Activated gamma-delta T cell treated with anti-CD3 and anti-CD28 coated beads, Interleukin-2, amount 50 U/mL, for 16 hours (primary cell): ENCODE data around the gene EGLN3.
"Not testable (repeated sequence)": the region's sequence is repeated elsewhere in the genome, so short reads cannot be mapped to it uniquely, and the experiment has no call there.

Experiments used
- DNase-seq: peaks from one replicate; pipeline ENCODE4 v3.0.0-alpha.2; 2020; ENCODE audit warnings: low read depth

EGLN3 gene

GRCh38 chr14:33934938-33935337 lies 15.9 kb downstream of the EGLN3 start:
- no peak for DNase-seq

- no peak for DNase-seq
Observed at GRCh38 chr14:33934043-33934750, 16.7 kb downstream of the EGLN3 start.

- no peak for DNase-seq
Observed at GRCh38 chr14:33933386-33933933, 17.4 kb downstream of the EGLN3 start.

GRCh38 chr14:33932576-33933345 lies 18.1 kb downstream of the EGLN3 start:
- DNase-seq, result no peak

DNA sequence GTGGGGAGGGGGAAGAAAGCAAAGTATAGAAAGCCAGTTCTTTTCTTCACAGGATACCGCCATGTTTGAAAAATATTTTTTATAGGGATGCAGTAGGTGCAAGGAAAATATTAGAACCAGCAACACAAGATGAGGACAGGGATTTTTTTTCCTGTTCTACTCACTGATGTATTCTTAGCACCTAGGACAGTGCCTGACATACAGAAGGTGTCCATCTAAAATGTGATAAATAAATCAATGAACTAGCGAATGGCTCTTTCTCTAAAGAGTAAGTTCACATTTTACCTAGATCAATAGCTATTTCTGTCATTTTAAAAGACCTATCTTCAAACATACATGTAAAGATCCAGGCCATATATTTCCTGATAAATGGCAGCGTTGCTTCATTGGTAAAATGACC lies 18.8 kb downstream of the EGLN3 start:
- DNase-seq, result no peak

DNA sequence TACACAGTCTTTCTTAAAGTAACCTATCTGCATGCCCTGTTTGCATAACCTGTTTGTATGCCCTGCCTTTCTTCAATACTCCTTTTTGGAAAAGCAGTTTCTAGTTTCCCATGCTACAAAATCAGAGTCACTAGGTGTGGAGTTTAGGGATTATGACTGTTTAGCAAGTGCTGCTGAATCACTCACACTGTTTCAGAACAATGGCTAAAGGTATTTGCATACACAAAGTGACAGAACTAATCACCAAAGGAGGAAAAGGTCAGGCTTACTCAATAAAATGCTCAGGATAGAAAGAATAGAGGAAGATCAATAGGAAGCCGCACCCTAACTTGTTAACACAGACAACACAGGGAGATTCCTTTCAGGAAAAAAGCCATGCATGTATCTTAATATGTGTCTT lies 19.4 kb downstream of the EGLN3 start:
- DNase-seq, result no peak

GRCh38 chr14:33930439-33930838 lies 20.4 kb downstream of the EGLN3 start:
- DNase-seq, result no peak

- DNase-seq, result no peak
Observed at GRCh38 chr14:33929799-33930408, 21.0 kb downstream of the EGLN3 start.

DNA sequence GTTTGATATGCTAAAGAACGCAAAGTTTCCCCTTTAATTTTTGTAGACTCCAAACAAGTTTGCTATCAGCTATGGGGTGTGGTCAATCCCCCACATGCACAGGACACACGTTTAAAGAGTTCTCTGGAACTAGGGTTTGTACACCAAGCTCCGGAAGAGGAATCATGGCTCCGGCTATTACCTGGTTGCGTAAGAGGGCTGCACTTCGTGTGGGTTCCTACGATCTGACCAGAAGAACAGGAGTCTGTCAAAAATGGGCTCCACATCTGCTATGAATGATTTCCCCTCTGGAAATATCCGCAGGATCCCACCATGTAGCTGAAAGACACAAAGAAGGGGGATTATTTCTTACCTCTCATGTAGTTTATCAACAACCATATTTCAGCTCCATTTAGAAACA lies 22.0 kb downstream of the EGLN3 start:
- no peak for DNase-seq

DNA sequence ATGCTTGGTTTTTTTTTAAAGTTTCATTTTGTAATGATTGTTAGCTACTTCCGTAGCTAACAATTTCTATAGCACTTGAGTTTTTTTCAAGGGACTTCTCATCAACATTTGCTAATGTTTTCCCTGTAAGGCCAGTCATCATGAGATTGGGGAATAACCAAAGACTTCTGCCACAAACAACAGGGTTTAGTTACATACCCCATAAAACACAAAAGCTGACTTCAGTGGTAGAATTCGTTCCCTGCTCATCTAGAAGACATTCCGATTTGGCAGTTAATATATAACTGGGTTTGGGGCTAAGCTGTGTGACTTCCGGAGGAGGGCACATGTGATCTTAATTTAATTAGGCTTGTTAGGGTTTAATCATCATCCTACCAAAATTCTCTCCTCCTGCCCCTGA lies 22.9 kb downstream of the EGLN3 start:
- no peak for DNase-seq

GRCh38 chr14:33926967-33927366 lies 23.9 kb downstream of the EGLN3 start:
- DNase-seq, result not testable (repeated sequence)

GRCh38 chr14:33925946-33926345 lies 24.9 kb downstream of the EGLN3 start:
- no peak for DNase-seq

- no peak for DNase-seq
Observed at GRCh38 chr14:33925235-33925634, 25.6 kb downstream of the EGLN3 start.

GRCh38 chr14:33924566-33925100 lies 26.2 kb downstream of the EGLN3 start:
- DNase-seq, result no peak

DNA sequence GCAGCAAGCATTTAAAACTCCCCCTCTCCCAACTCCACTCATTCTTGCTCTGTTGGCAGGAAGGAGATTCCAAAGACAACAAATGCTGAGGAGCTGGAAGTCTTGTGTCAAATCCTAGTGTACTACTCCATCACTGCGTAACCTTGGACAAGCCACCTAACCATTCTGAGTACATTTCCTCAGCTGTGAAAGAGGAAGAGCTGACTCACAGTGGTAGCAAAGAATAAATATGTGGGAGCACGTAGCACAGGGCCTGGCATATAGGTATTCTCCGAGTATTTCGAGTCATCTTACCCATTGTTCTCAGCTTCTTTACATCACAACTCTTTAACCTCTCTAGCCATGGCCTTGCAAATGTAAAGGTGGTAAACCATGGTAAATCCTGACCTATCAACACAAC lies 28.7 kb downstream of the EGLN3 start:
- no peak for DNase-seq

GRCh38 chr14:33918256-33918655 lies 32.6 kb downstream of the EGLN3 start:
- no peak for DNase-seq

DNA sequence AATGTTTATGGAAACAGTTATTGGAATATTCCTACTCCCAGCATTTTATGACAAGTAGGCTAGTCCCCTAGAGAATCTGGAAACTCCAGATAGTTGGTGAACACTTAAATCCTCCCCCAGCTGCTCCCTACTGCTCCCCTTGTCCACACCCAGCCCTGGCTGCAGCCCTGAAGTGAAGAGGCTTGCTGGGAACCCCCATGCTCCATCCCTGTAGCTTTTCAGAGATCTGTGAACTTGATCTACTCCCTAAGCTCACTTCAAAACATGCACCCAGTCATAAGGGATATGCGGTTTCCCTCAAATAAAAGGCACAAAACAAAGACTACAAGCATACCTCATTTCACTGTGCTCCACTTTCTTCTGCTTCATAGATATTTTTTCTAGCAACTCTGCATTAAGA lies 33.2 kb downstream of the EGLN3 start:
- no peak for DNase-seq

DNA sequence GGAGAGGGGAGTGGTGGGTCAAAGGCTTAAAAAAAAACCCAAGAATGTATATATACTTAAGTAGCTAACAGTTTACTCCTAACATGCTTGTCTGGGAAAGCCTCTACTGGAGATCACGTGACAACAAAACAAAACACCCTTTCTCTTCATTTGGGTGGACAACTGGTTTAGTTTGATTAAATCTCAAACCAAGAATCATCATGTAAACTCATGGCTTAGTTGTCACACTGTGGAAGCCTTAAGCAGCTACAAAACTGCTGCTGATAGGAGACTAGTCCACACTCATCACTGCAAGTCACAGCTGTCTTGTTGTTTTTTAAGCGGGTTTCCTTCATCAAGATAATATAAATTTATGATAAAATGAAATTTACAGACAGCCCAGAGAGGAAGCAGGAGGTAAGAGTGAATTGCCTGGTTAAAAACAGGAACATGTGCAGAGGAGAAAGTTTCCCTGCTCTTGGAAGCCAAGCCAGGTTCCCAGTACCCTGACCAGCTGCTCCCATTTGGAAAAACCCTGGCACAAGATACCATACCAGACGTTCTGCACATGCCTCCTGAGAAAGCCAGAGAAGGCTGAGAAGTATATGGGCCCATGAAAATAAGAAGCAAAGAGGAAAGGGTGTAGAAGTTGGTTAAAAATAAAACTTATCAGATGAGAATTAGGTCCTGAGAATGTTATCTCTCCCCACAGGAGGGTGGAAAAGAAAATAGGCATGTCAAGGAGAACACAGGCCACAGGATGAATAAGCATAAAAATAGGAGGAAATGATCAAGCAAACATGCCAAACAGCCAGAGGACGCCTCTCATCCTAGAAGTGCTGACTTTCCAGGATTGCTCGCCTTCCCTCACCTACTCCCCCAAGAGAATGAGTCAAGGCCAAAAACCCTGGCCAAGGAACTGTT lies 34.0 kb downstream of the EGLN3 start:
- DNase-seq, result no peak

DNA sequence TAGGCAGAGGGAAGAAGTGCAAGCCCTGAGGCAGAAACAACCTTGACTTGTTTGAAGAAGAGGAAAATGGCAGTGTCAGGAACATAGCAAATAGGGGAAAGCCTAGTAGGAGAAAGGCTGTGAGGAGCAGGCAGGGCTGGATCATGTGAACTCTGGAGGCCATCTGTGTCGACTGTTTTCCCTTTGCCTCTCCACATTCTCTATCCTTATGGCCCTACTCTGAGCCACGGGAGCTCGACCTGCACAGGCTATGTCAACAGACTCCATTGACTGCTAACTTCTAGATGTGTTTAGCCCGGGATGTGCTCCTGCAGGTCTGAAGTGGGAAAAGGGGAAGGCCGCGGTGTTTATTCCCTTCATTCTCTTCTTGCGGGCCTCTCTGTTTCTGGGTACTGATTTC lies 35.2 kb downstream of the EGLN3 start:
- DNase-seq, result no peak

DNA sequence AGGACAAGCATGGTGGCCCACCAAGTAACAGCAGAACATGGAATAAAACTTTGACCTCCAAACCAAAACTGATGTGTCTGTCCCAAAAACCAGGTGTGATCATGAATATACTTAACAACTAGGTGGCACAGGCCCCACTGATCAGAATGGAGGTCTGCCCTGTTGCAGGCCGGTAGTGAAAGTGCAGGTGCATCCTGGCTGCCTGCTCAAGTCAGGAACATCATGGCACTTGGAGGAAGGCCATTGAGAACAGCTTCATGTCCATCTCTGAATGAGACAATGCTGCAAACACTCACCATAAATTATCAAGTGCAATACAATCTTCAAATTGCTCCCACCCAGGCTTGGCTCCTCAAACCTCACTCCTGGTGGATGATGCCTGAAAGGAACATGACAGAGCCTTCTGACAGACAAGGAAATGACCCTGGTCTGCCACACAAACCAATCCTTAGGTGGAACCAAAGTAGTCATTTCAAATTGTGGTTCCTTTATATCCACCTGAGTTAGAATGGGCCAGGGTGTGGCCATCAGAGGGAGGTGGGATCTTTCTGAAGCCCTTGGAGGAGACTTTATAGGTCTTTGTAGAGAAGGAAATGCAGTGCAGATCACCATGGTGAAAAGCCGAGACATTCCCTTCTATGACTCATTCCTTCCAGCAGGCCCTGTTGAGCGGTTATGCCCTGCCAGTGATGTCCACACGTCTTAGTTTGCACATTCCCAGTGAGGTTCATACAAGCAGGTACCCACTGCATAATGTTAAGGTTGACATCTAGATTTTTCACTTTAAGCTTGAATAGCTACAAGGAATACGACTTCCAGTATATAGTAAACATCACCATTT lies 36.0 kb downstream of the EGLN3 start:
- no peak for DNase-seq

DNA sequence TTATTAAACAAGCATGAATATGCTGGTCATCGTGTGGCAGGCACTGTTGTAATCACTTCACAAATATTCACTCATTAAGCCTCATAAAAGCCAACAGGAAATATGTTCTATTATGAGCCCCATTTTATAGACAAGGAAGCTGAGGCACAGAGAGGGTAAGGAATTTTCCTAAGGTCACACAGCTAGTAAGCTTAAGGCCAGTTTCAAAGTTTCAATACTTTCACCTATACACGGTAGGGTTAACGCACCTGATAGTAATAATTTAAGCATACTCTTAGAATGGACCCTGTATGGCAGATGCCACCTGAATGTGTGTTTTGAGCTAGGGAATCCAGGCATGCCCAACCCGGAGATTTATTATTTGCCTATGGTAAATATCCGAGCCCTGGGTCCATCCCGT lies 39.8 kb downstream of the EGLN3 start:
- no peak for DNase-seq
